Measurements from ENCODE around the gene ZDHHC18.

GRCh38 chr1:26858160-26858559, 31.7 kb downstream of the ZDHHC18 start:
- TF ChIP-seq EZH2phosphoT487 (IDR thresholded peaks at IDR 0.05; ENCODE audit: insufficient read depth, low read depth) (no peak), EZH2 (IDR thresholded peaks at IDR 0.05; ENCODE audit: insufficient read depth, poor library complexity, severe bottlenecking) (no peak)
